A673 (cell line): ENCODE measurements around the gene RPS19.

ENCODE experiments used
- CTCF ChIP-seq: fragments of 300-800, 200-600 bp; sonication (generic); conservative IDR thresholded peaks from 2 replicates; pipeline ENCODE4 v1.5.1; 2017; ENCODE audit warnings: low read depth, mild to moderate bottlenecking, antibody characterized with exemption, low read length, moderate library complexity, mixed read lengths
- EZH2 ChIP-seq: fragments of 200-600 bp; sonication (generic); IDR thresholded peaks from 2 replicates; pipeline ENCODE4 v1.6.1; 2017; ENCODE audit warnings: borderline replicate concordance, low read depth, mild to moderate bottlenecking, mixed read lengths, antibody characterized with exemption, low read length; ENCODE audit not compliant: poor library complexity, severe bottlenecking

- TF ChIP-seq CTCF (no peak), EZH2 (no peak)
These were observed 2.5 kb downstream of the RPS19 start for GRCh38 chr19:41862445-41862986.
